Endothelial cell (in vitro differentiated cells): ENCODE results near the gene NRXN3. TPM values are rescaled to one million over a fixed set of nuclear protein-coding genes. Genes with fewer than 3 reads are reported as not detected.

Experiments
- DNase-seq: peaks from one replicate; pipeline ENCODE4 v3.0.0; 2021; ENCODE audit warnings: low spot score
- H3K27ac Mint-ChIP-seq: one replicate; pipeline ENCODE4 v1.8.0; 2021; ENCODE audit warnings: mixed read lengths, inconsistent platforms; ENCODE audit not compliant: unreplicated experiment
- H3K27me3 Mint-ChIP-seq: one replicate; pipeline ENCODE4 v1.8.0; 2021; ENCODE audit warnings: mild to moderate bottlenecking, moderate library complexity, mixed read lengths, inconsistent platforms; ENCODE audit not compliant: unreplicated experiment
- H3K36me3 Mint-ChIP-seq: one replicate; pipeline ENCODE4 v1.8.0; 2021; ENCODE audit warnings: mild to moderate bottlenecking, low read depth, mixed read lengths, inconsistent platforms; ENCODE audit not compliant: unreplicated experiment
- H3K4me1 Mint-ChIP-seq: one replicate; pipeline ENCODE4 v1.8.0; 2021; ENCODE audit warnings: mild to moderate bottlenecking, mixed read lengths, inconsistent platforms; ENCODE audit not compliant: unreplicated experiment
- H3K4me3 Mint-ChIP-seq: one replicate; pipeline ENCODE4 v1.8.0; 2021; ENCODE audit warnings: mild to moderate bottlenecking, mixed read lengths, inconsistent platforms; ENCODE audit not compliant: unreplicated experiment
- H3K9me3 Mint-ChIP-seq: one replicate; pipeline ENCODE4 v1.8.0; 2021; ENCODE audit warnings: mixed read lengths, inconsistent platforms; ENCODE audit not compliant: unreplicated experiment
- total RNA-seq: library from RNA; stranded (reverse); fragmentation: NEBNext Ultra II Directional; extraction: Animal tissue kit (Norgen Biotek cat#: 25700); gene quantifications from one replicate; pipeline ENCODE4 v1.2.1, GENCODE V29; 2021; ENCODE audit not compliant: unreplicated experiment
- TF ChIP-seq, protein P1 (sequence below): fragments of 200-600 bp; sonication (generic); IDR thresholded peaks from one replicate; pipeline ENCODE4 v1.5.0; 2021; ENCODE audit warnings: antibody characterized with exemption; ENCODE audit not compliant: unreplicated experiment

The NRXN3 gene
- total RNA-seq, 1 donor from 2014 or later: 2.3 TPM

- TF ChIP-seq, protein P1, sequence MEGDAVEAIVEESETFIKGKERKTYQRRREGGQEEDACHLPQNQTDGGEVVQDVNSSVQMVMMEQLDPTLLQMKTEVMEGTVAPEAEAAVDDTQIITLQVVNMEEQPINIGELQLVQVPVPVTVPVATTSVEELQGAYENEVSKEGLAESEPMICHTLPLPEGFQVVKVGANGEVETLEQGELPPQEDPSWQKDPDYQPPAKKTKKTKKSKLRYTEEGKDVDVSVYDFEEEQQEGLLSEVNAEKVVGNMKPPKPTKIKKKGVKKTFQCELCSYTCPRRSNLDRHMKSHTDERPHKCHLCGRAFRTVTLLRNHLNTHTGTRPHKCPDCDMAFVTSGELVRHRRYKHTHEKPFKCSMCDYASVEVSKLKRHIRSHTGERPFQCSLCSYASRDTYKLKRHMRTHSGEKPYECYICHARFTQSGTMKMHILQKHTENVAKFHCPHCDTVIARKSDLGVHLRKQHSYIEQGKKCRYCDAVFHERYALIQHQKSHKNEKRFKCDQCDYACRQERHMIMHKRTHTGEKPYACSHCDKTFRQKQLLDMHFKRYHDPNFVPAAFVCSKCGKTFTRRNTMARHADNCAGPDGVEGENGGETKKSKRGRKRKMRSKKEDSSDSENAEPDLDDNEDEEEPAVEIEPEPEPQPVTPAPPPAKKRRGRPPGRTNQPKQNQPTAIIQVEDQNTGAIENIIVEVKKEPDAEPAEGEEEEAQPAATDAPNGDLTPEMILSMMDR: no peak
- H3K27me3 Mint-ChIP-seq: no peaks in the 10 kb centered on the region
- no peaks in the 10 kb centered on the region for H3K9me3 Mint-ChIP-seq
- H3K4me3 Mint-ChIP-seq: no peak overlapping the region
- H3K27ac Mint-ChIP-seq: no peak overlapping the region
- no peaks in the 10 kb centered on the region for H3K4me1 Mint-ChIP-seq
- DNase-seq: no peak
- H3K36me3 Mint-ChIP-seq: no peaks in the 10 kb centered on the region
Measured at GRCh38 chr14:78232231-78233000, 62.2 kb downstream of the NRXN3 start.

GRCh38 chr14:78238141-78238540, 68.0 kb downstream of the NRXN3 start:
- H3K27me3 Mint-ChIP-seq: no peaks in the 10 kb centered on the region
- no peaks in the 10 kb centered on the region for H3K9me3 Mint-ChIP-seq
- no peak overlapping the region for H3K27ac Mint-ChIP-seq
- no peak for DNase-seq
- TF ChIP-seq, protein P1: no peak
- no peaks in the 10 kb centered on the region for H3K4me1 Mint-ChIP-seq
- no peak overlapping the region for H3K4me3 Mint-ChIP-seq
- no peaks in the 10 kb centered on the region for H3K36me3 Mint-ChIP-seq

- Mint-ChIP-seq H3K36me3 (no peaks in the 10 kb centered on the region), H3K4me3 (no peak overlapping the region), H3K27ac (no peak overlapping the region), H3K9me3 (no peaks in the 10 kb centered on the region), H3K27me3 (no peaks in the 10 kb centered on the region), H3K4me1 (no peaks in the 10 kb centered on the region)
- TF ChIP-seq, protein P1: no peak
- no peak for DNase-seq
Measured at GRCh38 chr14:78240567-78240966, 70.4 kb downstream of the NRXN3 start.

GRCh38 chr14:78242086-78242485, 71.9 kb downstream of the NRXN3 start:
- H3K36me3 Mint-ChIP-seq: no peaks in the 10 kb centered on the region
- no peaks in the 10 kb centered on the region for H3K4me1 Mint-ChIP-seq
- TF ChIP-seq, protein P1: no peak
- H3K27me3 Mint-ChIP-seq: no peaks in the 10 kb centered on the region
- DNase-seq: no peak
- H3K9me3 Mint-ChIP-seq: no peaks in the 10 kb centered on the region
- no peak overlapping the region for H3K4me3 Mint-ChIP-seq
- no peak overlapping the region for H3K27ac Mint-ChIP-seq

- TF ChIP-seq, protein P1: no peak
- no peaks in the 10 kb centered on the region for H3K4me1 Mint-ChIP-seq
- DNase-seq: no peak
- no peak overlapping the region for H3K27ac Mint-ChIP-seq
- H3K9me3 Mint-ChIP-seq: no peaks in the 10 kb centered on the region
- no peaks in the 10 kb centered on the region for H3K27me3 Mint-ChIP-seq
- no peaks in the 10 kb centered on the region for H3K36me3 Mint-ChIP-seq
- no peak overlapping the region for H3K4me3 Mint-ChIP-seq
Measured at GRCh38 chr14:78243187-78243586, 73.0 kb downstream of the NRXN3 start.
